NCI-H1092 (cell line): ENCODE results near the gene KIF5B.
"Not testable (repeated sequence)": the region's sequence is repeated elsewhere in the genome, so short reads cannot be mapped to it uniquely, and the experiment has no call there.

Experiments
- DNase-seq: peaks from one replicate; lab custom pipeline; 2025; lab: John Stamatoyannopoulos, UW

Gene KIF5B

DNA sequence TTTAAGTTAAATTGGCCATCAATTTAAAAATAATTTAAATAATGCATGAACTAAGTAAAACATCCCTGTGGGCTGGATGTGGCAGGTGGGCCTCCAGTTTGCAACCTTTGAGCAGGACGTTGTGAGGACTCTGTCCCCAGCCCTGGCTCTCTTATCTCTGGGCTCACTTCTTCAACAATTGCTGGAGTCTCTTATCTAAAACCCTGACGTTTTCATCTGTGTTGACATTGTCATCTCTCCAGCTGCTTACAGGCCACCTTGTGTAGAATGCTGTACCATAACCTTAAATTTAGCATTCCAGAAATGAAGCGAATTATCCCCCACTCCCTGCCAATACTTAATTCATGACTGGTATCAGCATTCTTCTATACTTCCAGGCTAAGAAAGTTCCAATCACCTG lies 3.2 kb upstream of the KIF5B start:
- no peak for DNase-seq

DNA sequence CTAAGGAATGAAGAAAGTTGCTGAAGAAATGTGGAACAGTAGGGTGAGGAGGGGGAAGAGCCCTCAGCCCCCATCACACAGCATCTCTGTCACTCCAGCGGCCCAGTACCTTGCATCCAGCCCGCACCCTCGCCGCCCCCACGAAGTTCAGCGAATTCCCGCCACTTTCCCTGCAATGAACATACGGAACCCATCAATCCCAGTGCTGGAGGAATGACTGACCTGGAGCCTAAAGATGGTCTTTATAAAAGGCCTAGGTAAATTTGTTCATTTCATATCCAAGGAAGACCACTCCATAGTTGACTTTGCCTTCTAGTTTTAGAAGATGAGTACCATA lies 779 bp upstream of the KIF5B start:
- no peak for DNase-seq

DNA sequence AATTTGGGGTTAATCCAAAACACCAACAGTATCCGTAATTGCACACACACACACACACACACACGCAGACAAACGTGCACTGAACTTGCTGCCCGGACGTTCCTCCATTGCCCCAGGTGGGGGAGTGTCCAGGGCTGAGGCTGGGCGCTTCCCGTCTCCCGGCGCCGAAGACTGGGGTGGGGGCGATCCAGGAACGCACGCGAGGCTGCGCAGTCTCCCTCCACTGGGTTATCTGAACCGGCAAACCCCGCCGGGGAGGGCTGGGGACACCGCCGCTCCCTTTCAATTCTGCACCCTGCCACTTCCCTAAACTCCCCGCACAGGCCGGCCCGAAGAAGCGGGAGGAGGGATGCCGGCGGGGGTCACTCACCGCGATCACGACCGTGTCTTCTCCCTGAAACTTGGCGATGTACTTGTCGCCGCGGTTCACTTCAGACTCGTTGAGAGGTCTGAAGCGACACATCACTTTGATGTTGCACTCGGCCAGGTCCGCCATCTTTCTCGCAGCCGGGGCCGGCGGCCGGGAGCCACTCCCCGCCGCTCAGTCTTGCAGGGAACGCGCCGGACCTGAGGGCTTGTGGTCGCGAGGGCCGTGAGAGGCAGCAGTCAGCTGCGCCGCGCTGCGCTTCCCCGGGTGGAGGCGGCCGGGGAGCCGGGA lies 618 bp downstream of the KIF5B start:
- peak; percentile 8 for DNase-seq

DNA sequence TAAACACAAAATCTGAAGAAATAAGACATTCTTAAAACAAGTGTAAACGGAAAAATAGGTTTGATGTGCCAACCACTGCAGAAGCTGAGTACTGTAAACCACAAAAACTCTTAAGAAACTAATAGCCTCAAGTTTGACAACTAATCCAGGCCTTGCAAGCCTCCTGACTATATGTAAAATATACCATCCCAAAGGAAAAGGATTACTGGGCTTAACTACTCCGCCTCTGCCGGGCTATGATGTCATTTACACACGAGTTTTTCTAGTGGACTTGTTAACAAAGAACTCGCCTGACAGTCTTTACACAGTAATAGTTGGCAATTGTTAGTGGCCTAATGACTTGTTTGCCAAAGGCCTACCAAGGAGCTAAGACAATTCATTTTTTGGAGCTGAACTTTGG lies 2.1 kb downstream of the KIF5B start:
- DNase-seq: no peak

DNA sequence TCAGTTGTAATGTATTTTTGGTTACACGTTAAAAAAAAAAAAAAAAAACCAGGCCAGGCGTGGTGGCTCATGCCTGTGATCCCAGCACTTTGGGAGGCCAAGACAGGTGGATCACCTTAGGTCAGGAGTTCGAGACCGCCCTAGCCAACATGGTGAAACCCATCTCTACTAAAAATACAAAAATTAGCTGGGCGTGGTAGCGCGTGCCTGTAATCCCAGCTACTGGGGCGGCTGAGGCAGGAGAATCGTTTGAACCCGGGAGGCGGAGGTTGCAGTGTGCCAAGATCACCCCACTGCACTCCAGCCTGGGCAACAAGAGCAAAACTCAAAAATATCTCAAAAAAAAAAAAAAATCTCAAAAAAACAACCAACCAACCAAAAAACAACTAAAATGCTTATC lies 2.8 kb downstream of the KIF5B start:
- not testable (repeated sequence) for DNase-seq

DNA sequence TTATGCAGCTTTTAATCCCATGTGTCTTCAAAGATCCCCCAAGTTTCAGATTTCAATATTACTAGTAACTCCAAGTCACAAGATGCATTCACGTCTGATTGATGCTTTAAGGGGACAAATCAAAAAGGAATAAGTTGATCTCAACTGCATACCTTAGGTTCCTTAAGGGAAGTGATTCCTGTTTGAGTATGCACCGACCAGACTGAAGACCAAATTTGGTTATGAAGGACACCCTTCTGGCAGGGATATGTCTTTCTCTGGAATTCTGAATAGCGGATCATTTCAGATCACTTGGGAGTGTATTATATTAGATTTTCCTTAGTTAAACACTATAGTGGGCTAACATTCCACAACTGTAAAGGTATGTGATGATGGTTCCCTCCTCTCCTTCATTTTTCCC lies 4.3 kb downstream of the KIF5B start:
- no peak for DNase-seq

DNA sequence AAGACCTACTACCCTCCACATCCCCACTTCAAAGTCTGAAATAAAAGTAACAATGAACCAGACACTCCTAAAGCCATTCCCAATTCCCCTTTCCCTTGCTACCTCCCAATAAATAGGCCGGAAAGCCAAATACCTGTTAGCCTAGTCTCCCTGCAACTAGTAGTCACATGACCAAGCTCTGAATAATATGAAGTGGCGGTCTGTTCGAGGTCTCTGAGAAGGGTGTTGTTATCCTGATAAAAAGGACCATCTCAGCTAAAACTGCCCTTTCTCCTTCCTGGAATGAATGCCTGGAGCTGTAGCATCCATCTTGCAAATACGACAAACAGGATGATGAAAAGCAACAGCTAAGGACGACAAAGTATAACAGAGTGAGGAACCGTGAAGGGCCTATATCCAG lies 6.0 kb downstream of the KIF5B start:
- DNase-seq: no peak

DNA sequence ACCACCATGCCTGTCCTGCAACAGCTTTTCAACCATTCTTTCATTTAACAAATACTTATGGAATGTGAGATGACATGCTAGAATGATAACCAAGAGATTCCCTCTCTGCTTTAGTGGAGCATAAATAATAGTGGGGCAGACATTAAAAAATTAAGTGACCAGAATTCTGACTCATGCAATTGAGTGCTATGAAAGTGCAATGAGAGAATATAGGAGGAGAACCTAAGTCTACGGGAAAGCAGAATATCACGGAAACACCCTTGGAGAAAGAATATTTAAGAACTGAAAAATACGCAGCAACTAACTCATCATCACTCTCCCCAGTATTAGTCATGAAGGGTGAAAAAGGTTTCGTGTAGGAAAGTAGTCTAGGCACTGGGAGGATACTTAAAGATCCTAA lies 7.1 kb downstream of the KIF5B start:
- no peak for DNase-seq

DNA sequence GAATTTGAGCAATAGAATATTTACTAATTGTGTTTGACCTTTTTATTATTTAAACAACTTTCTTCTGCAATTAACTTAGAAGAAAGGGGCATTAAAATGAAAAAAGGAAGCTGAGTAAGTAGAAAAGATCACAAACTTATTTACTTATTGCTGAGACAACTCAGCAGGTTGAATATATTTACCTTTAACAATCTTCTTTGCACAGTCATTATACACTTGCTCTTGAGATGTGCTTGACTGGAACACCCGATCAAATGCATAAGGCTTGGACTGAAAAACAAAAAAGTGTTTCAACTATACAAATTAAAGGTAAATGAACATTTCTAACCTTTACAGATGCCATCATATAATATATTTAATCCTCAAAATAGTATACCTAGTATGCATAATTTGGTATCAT lies 7.9 kb downstream of the KIF5B start:
- DNase-seq: no peak

DNA sequence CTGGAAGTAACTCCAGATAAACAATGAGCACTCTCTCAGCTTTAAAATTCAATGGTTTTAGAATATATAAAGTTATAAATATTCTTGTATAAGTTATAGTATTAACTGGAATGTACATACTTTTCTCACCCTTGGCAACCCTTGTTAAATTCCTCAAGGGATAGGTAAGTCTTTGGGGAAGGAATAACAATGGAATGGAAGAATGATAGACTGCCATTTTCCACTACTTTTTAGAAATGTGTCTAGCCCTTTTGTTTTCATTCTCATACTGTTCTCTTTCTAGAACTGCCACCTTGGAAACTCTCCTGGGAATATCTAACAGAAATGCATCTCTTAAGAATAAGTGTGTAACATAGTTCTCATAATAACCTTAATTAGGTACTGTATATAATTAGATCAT lies 8.3 kb downstream of the KIF5B start:
- DNase-seq: no peak

DNA sequence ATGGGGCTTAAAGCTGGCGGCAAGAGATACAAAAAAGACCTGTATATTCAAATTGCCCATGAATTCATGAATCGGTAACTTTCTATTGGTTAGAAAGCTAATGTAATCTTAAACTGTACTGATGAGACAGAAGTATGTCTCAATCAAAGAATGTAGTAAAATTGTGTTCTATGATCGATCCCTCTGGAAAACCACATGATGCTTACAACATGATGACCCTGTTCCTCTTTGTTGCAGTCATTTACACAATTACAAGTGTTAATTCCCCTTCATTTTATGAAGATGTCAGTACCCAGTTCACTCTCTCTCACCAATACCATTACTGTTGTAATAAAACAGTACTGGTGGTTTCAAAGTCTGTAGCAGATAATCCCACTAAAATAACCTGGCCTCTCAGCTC lies 10.1 kb downstream of the KIF5B start:
- no peak for DNase-seq

DNA sequence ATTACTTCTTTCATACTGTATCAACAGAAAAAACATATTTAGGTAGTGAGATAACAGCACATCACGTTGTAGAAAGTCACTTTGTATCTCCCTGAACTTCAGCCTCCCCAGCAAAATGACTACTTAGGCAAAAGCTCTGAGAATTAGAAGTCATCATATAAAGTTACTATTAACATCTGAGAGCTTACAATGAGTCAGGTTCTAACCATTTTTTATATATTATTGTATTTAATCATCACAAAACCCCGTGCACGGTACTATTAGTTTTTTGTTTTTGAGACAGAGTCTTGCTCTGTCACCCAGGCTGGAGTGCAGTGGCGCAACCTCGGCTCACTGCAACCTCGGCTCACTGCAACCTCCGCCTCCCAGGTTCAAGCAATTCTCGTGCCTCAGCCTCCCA lies 13.5 kb downstream of the KIF5B start:
- DNase-seq: not testable (repeated sequence)

DNA sequence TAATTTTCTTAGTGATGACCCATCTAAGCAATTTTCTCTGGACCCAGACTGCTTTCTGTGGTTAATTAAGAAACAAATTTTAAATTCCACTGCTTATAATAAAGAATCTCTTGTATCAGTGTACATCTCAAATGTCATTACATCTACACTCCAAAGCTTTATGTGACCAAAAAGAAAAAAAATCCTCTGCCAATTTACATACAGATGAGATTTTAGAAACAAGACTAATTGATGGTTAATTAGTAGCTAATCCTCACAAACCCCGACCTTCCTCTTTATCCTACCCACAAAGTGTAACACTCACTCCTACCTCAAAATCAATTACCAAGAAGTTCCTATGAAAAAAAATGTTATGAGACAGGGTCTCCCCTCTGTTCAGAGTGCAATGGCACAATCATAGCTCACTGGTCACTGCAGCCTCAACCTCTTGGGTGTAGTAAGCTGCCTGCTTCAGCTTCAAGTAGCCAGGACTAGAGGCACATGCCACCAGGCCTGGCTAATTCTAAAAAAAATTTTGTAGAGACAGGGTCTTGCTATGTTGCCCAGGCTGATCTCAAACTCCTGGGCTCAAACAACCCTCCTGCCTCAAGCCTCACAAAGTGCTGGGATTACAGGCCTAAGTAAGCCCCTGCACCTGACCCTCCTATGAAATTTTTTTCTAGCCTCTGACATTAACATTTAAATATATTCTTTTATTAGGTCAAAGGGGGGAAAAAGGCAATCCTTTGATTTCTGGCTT lies 14.8 kb downstream of the KIF5B start:
- DNase-seq: no peak

DNA sequence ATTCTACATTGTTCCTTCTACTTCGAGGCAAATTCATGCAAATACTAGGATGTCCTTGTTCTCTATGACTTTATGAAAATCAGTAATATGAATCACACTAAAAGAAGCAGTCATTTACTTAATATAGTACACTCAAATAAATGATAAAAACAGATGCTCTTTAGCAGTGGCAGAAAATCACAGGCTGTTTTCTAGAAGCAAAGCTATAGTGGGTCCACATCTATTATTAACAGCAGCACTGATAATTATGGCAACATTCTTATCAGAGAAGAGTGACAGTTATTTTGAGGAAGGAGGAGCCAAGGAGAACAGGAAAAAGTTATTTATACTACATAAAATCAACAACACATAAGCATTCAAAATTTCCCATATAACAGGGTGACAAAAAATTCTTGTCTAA lies 16.5 kb downstream of the KIF5B start:
- no peak for DNase-seq

DNA sequence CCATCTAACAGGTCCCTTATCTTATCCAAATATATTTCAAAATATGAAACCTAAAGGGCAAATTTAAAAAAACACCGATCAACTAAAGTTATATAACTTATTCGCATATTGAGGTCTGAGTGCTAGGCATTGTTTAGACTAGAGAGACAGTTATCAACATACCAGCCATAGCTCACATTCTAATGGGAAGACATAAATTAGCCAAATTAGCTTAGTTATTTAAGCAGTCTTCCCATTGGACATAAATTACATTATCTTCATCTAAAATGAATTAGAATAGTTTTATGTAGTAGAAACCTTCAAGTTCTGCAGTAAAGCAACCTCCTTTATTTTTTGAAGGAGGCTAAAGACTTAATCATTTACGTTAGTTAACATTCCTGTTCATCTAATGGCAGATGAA lies 17.4 kb downstream of the KIF5B start:
- DNase-seq: no peak

DNA sequence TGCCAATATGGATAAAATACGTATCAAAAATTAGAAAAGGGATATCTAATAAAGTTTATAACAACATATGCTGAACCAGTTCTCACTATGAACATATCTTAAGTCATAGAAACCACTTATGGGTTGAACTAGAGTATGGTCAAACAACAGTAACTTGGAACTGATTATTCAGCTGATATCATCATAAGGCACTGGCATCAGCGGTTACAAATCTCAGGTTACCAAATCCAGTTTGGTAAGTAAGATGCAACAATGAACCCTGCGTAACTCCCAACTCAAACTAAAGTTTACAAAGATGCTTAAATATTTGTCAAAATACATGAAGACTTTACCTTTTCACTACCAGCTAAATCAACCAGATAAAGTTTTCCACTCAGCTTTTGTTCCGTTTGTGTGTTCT lies 19.3 kb downstream of the KIF5B start:
- no peak for DNase-seq

DNA sequence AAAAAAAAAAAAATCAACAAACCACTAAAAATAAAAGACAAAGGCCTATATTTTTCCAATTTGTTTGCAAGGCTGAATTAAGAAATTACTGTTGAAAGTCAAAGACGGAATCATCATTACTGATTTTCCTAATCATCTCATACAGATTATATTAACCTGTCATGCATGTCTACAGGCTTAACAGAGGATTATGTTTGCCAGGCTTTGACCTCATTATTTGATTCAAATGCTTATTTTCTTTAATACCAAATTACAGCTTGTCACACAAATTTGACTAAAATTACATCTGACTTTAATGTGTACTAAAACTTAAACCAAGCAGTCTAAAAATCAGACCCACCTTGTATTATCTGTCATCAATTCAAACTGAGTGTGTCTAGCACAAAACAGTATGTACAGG lies 21.2 kb downstream of the KIF5B start:
- DNase-seq: no peak

DNA sequence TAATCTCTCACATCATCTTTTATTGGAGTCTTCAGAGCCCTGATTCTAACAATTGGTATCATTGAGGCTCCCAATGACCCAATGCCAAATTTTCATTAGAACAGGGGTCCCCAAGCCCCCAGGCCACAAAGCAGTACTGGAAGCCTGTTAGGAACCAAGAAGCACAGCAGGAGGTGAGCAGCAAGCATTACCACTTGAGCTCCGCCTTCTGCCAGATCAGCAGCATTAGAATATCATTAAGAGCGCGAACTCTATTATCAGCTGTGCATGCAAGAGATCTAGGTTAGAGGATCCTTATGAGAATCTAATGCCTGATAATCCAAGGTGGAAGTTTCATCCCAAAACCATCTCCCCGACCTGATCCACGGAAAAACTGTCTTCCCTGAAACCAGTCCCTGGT lies 23.1 kb downstream of the KIF5B start:
- no peak for DNase-seq

DNA sequence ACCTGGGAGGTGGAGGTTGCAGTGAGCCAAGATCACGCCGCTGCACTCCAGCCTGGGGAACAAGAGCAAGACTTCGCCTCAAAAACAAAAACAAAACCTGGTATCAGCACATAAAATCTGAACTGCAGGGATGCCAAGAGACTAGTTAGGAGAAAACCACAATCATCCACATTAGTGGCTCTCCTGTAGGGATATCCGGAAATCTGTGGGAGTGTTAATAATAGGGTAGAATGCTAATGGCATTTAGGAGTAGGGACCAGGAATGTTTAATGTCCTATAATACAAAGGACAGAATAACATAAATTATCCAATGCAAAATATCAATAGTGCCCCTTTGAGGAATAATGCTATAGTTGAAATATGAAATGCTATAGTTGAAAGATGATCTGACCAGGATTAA lies 24.3 kb downstream of the KIF5B start:
- DNase-seq: no peak

DNA sequence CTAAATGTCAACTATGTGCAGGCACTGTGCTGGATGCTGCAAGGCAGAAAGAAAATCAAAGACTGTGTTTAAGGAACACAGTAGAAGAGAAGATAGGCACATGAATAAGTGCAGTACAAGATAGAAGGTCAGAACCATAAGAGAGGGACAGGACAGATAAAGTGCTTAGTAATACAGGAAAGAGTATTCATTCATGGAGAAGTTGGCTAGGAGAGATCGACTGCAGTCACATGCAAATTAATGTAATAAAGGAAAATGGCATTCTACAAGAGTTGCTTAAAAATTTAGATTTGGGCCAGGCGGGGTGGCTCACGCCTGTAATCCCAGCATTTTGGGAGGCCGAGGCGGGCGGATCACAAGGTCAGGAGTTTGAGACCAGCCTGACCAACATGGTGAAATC lies 24.8 kb downstream of the KIF5B start:
- DNase-seq: no peak

DNA sequence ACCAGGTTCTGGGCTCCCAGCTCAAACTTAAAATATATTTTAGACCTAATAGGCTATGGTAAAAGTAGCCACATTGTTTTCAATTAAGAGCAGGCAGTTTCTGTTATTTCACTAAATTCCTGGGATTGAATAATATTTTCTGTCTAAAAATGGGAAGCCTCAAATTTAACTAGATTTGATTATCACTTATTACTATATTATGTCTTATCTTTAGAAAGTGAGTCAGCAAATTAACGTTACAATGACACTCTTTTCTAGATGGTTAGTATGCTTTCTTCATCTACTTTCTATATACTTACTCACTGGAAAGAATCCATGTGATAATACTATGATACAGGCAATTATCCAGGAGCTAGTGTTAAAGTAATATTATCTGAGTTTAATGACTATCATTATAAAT lies 27.5 kb downstream of the KIF5B start:
- DNase-seq: no peak

DNA sequence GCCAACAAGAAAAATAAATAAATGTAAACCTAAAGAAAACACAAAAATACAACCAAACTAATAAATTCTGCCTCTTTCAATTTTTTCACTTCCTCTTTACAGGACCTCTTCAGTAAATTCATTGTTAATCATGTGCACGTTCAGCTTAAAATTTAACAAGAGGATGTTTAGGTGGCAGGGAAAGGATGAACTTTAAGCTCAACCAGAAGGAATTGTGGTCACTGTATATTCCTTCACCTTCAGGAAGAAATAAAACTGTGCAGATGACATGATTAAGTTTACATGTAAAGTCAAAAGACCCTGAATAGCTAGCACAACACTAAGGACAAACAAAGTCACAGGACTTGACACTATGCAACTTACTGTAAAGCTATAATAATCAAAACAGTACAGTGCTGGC lies 33.0 kb downstream of the KIF5B start:
- DNase-seq: no peak

DNA sequence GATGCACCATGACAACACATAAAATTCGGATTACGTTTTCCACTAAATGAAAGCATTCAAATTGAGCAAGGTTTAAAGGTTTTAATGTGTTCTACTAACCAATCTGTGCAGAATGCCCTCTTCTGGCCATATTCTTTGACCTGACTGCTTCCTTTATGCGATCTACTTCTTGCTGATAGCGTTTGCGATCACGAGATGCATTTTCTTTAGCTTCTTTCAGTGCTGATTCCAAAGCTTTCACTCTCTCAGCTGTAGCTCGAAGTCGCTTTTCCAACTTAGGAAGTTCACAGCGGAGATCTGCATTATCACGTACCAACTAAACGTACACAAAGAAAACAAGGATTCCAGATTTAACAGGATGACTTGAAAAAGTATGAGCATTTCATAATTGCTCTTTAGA lies 39.2 kb downstream of the KIF5B start:
- DNase-seq: no peak

DNA sequence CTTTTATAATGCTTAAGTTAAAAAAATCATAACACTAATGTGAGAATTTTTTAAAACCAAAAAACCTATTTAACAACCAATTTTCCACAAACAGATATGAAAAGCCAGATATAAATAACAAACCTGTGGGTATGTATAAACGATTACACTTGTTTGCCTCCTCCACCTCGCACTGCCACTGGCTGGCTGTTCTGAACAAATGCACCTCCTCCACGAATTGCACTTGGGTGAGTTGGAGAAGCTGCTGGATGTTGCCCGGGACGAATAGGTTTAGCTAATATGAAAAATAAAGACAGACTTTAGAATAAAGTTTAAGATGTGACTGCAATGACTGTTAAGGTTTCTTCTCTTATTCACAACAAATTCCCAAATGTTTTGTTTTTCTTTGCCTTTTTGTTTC lies 40.8 kb downstream of the KIF5B start:
- no peak for DNase-seq
